ENCODE data around the gene PDZRN3.

DNA sequence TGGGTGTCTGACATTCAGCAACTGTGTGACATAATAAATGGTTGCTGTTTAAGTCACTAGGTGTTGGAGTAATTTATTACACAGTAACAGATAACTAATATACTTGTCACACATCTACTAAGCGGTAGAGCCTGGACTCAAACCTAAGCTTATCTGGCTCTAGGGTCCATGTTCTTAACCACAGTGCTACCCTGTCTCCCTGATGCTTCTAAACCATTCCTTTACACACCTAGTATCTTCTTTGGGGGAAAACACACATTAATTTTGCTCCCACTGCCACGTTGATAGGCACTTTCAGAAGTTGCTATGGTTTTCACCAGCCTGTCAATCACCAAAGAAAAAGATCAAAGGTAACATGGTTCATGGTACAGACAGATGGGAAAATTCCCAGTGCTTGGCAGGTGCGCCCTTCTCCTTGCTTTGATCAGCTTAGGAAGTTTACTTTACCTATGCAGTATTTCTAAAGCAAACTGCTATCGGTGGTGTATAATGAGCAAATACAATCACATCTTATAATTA is 150.8 kb downstream of the PDZRN3 start:
- TF ChIP-seq, protein P1, sequence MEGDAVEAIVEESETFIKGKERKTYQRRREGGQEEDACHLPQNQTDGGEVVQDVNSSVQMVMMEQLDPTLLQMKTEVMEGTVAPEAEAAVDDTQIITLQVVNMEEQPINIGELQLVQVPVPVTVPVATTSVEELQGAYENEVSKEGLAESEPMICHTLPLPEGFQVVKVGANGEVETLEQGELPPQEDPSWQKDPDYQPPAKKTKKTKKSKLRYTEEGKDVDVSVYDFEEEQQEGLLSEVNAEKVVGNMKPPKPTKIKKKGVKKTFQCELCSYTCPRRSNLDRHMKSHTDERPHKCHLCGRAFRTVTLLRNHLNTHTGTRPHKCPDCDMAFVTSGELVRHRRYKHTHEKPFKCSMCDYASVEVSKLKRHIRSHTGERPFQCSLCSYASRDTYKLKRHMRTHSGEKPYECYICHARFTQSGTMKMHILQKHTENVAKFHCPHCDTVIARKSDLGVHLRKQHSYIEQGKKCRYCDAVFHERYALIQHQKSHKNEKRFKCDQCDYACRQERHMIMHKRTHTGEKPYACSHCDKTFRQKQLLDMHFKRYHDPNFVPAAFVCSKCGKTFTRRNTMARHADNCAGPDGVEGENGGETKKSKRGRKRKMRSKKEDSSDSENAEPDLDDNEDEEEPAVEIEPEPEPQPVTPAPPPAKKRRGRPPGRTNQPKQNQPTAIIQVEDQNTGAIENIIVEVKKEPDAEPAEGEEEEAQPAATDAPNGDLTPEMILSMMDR (conservative IDR thresholded peaks at IDR 0.05 in 1 of 2, IDR thresholded peaks at IDR 0.05 in 1 of 2; ENCODE audit: low read depth in 1 of 2, low read length in 2 of 2), result no peak
- no peak for TF ChIP-seq EZH2 (IDR thresholded peaks at IDR 0.05; ENCODE audit: low read length, missing control alignments)

All from fibroblast of lung (primary cell).